Epidermal melanocyte (primary cell): ENCODE data around the gene DSN1.

Source experiments
- DNase-seq: peaks from one replicate; pipeline ENCODE4 v3.0.0; 2011; ENCODE audit warnings: low spot score; ENCODE audit not compliant: insufficient read length

The DSN1 gene

DNA sequence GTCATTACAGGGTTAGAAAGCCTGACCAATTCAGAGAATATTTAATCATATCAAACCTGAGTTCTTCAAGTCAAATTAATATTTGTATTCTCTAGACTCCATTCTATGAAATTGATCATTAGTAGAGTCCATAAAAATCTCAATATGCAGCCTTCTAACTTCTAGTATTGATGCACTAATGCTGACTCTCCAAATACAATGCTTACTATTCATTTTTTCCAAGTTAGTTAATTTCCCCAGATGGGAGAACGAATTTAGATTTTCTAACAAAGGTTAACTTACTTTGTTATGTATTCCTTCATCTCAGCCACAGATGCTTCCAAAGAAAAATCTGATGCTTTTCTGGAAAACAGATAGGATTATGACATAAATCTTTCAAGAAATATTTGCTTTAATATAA, 15.3 kb downstream of the DSN1 start:
- DNase-seq = no peak

- no peak for DNase-seq
These were observed 17.1 kb downstream of the DSN1 start for GRCh38 chr20:36756496-36756895.

DNA sequence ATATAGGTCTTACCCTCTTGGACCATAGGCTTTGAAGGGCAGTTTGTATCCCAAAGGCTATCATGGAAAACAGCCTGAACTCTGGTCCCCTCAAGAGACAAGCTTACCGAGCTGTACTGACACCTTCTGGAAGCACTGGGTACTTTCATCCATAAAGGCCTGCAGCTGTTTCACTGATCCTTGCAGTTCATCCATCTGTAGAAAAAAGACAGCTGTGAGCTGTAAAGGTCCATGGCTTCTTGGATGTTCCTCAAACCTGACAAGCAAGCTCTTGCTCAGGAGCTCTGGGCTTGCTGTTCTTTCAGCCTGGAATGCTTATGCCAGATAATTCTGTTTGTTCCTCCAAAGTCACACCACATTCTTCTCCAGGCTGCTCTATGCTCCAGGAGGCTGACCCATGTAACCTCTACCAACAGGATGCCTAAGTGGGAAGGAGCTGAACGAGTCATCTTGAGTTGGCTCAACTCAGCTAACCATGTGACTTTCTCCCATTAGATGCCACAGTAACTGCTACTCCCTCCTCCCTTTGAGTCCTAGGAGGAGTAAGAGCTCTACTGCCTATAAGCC, 18.8 kb downstream of the DSN1 start:
- DNase-seq = peak; percentile 80

GRCh38 chr20:36752582-36752981, 21.0 kb downstream of the DSN1 start:
- no peak for DNase-seq

DNA sequence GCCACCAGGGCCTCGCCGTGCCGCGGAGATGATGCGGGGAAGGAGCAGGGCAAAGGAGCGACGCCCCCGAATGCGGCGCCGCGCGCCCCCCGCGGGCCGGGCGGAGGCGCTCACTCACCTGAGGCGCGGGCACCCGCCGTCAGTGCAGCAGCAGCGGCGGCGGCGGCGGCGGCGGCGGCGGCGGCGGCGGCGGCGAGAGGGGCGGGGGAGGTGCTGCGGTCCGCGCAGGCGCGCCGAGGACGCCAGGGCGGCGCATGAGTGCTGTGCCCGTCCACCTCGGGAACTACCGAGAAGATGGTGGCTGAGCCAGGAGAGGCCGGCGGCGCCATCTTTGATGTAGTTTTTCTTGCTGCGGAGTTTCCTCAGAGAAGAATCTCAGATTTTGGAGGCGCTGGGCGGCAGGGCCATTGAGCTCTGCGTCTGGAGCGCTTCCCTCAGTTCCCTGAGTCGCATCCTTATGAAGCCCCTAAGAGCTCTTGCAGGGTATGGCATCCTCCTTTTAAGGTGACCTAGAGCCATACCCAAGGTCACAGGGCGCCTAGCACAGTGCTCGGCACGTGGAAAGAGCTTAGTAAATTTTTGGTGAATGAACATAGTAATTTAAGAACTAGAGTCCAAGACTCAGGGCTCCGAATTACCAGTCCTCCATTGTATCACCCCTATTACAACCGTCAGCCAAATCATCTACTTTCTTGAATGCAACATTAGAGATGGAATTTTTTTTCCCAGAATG, 27.5 kb downstream of the DSN1 start, which contains the start of gene NDRG3:
TSS of gene NDRG3 (minus strand) at position 164 of the 733 bp plus-strand sequence. CDS start 24,355 bp downstream, outside the sequence.
- peak; percentile 98 for DNase-seq

GRCh38 chr20:36745234-36745926, 28.2 kb downstream of the DSN1 start:
- DNase-seq = peak; percentile 22

GRCh38 chr20:36744764-36745191, 28.8 kb downstream of the DSN1 start:
- no peak for DNase-seq

DNA sequence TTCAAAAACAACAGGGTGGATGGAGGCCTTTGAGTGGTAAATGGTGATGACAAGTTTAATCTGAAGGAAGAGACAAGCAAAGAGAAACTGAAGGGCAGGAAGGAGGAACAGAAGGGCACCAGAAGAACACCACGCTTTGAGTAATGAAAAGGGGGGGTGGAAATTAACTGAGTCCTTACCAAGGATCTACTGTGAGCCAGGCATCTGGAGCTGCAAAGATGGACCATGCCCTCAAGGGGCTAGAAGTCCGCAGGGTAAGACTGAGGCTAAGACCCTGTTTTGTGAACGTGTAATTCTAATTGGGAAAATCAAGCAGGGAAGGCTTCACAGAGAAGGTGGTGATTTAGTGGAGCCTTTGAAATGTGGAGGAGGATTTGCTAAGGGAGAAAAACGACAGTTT, 29.3 kb downstream of the DSN1 start:
- no peak for DNase-seq

GRCh38 chr20:36742558-36742957, 31.0 kb downstream of the DSN1 start:
- DNase-seq = no peak

GRCh38 chr20:36741072-36741471, 32.5 kb downstream of the DSN1 start:
- no peak for DNase-seq

GRCh38 chr20:36737183-36737499, 36.4 kb downstream of the DSN1 start:
- no peak for DNase-seq

- DNase-seq = no peak
These were observed 36.9 kb downstream of the DSN1 start for GRCh38 chr20:36736451-36737182.

GRCh38 chr20:36732456-36732855, 41.1 kb downstream of the DSN1 start:
- DNase-seq = no peak

GRCh38 chr20:36728986-36729385, 44.6 kb downstream of the DSN1 start:
- no peak for DNase-seq

GRCh38 chr20:36726168-36726567, 47.4 kb downstream of the DSN1 start:
- no peak for DNase-seq

DNA sequence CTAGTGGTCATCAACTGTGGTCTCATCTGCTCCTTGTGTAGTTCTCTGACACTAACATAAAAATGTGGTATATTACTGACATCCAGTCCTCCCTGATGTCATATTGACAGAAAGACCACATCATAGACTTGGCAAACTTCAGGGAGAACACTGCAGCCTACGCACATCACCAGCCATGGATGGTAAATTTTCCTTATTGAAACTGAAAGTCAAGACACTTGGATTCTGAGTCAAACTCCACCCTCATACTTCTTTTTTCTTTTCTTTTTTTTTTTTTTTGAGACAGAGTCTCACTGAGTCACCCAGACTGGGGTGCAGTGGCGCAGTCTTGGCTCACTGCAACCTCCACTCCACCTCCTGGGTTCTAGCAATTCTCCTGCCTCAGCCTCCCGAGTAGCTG, 53.1 kb downstream of the DSN1 start:
- DNase-seq = no peak

DNA sequence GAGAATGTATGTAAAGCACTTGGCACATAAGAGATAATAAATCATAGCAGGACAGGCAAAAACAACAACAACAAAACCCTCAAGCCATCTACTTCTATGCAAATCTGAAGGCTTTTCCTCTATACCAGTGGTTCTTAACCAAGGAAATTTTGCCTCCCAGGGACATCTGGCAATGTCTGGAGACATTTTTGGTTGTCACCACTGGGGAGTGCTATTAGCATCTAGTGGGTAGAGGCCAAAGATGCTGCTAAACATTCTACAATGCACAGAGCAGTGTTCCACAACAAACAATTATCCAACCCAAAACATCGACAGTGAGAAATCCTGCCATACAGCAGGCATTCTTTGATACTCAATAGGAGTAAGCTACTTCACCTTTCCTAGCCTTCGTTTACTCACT, 55.9 kb downstream of the DSN1 start:
- DNase-seq = no peak

DNA sequence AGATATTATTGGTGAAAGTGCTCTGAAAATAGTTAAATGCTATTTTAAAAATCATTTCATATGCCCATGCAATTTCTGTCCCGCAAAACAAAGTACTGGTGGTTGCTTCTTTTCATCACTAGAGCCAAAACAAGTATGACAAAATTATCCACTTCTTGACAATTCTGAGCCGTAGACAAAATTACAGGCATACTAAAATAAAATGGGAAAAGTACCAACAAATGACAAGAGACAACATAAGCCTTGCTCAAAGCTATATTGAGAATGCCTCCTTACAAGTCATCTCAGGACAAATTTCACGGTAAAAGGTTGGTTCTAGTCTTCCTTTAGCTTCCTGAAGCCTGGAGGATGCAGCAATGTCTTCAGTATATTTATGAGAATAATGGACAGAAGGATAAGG, 56.5 kb downstream of the DSN1 start:
- no peak for DNase-seq

DNA sequence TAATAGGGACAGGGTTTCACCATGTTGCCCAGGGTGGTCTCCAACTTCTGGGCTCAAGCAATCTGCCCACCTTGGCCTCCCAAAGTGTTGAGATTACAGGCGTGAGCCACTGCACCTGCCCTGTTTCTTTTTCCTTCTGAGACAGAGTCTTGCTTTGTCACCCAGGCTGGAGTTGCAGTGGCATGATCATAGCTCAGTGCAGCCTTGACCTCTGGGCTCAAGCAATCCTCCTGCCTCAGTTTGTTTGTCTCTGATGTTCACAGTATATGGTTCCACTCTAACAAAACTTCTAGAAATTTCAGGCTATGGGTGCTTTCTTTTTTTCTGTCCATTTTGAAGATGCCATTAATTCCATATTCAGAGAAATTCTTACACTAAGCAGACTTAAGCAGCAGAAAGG, 60.8 kb downstream of the DSN1 start:
- DNase-seq = no peak

- DNase-seq = no peak
These were observed 64.4 kb downstream of the DSN1 start for GRCh38 chr20:36709126-36709525.

- DNase-seq = no peak
These were observed 70.0 kb downstream of the DSN1 start for GRCh38 chr20:36703530-36703929.
